Neuronal stem cell (in vitro differentiated cells): ENCODE measurements around the gene DCLRE1A.
"Not testable (repeated sequence)": the region's sequence is repeated elsewhere in the genome, so short reads cannot be mapped to it uniquely, and the experiment has no call there.

Source experiments
- DNase-seq: peaks from one replicate; pipeline ENCODE4 v3.0.0-alpha.2; 2013; ENCODE audit warnings: low spot score
- H2AFZ ChIP-seq: one replicate; pipeline ENCODE4 v1.6.1; 2013; ENCODE audit warnings: mild to moderate bottlenecking, low read length, inconsistent platforms
- H2AK5ac ChIP-seq: 2 replicates; pipeline ENCODE4 v1.6.1; 2013; ENCODE audit warnings: low read depth, mild to moderate bottlenecking, inconsistent platforms, low read length, moderate library complexity, mixed read lengths
- H2BK120ac ChIP-seq: 2 replicates; pipeline ENCODE4 v1.6.1; 2013; ENCODE audit warnings: low read depth, mild to moderate bottlenecking, inconsistent platforms, low read length, moderate library complexity, mixed read lengths
- H2BK12ac ChIP-seq: one replicate; pipeline ENCODE4 v1.6.1; 2013; ENCODE audit warnings: low read length, inconsistent platforms
- H2BK15ac ChIP-seq: 2 replicates; pipeline ENCODE4 v1.6.1; 2013; ENCODE audit warnings: mild to moderate bottlenecking, low read length, inconsistent platforms, mixed read lengths
- H2BK5ac ChIP-seq: one replicate; pipeline ENCODE4 v1.6.1; 2013; ENCODE audit warnings: inconsistent platforms, mild to moderate bottlenecking, low read length, moderate library complexity
- H3K14ac ChIP-seq: one replicate; pipeline ENCODE4 v1.6.1; 2013; ENCODE audit warnings: low read length, inconsistent platforms
- H3K18ac ChIP-seq: 2 replicates; pipeline ENCODE4 v1.6.1; 2013; ENCODE audit warnings: low read length, inconsistent platforms
- H3K23ac ChIP-seq: 2 replicates; pipeline ENCODE4 v1.6.1; 2013; ENCODE audit warnings: low read depth, mild to moderate bottlenecking, mixed read lengths, low read length, inconsistent platforms; ENCODE audit not compliant: poor library complexity
- H3K27ac ChIP-seq: replicated peaks from 3 replicates; pipeline ENCODE4 v1.5.1; 2013; ENCODE audit warnings: low read length, inconsistent platforms
- H3K27me3 ChIP-seq, 3 experiments: 2 replicates each; pipeline ENCODE4 v1.6.1; 2013; ENCODE audit warnings: low read length in 3 of 3, mild to moderate bottlenecking in 2 of 3, inconsistent platforms in 1 of 3, low read depth in 1 of 3, mixed read lengths in 1 of 3, moderate library complexity in 1 of 3; ENCODE audit not compliant: control insufficient read depth in 3 of 3, insufficient read depth in 3 of 3
- H3K36me3 ChIP-seq, 2 donors: replicated peaks in 1 of 2; 2 replicates each; pipeline ENCODE4 v1.6.1; 2013; ENCODE audit warnings: low read length in 2 of 2; ENCODE audit not compliant: control insufficient read depth in 2 of 2, insufficient read depth in 2 of 2
- H3K4ac ChIP-seq: 2 replicates; pipeline ENCODE4 v1.6.1; 2013; ENCODE audit warnings: inconsistent platforms, mild to moderate bottlenecking, low read length, moderate library complexity
- H3K4me1 ChIP-seq, 2 donors: 1 replicate in 1 of 2; 2 replicates in 1 of 2; pipeline ENCODE4 v1.6.1; 2013; ENCODE audit warnings: low read length in 2 of 2, low read depth in 1 of 2; ENCODE audit not compliant: control insufficient read depth in 2 of 2, insufficient read depth in 1 of 2
- H3K4me2 ChIP-seq: one replicate; pipeline ENCODE4 v1.6.1; 2013; ENCODE audit warnings: mild to moderate bottlenecking, low read length, inconsistent platforms; ENCODE audit not compliant: insufficient read depth, poor library complexity, severe bottlenecking
- H3K4me3 ChIP-seq, 2 donors: 2 replicates each; pipeline ENCODE4 v1.5.1; 2013; ENCODE audit warnings: low read length in 2 of 2, mild to moderate bottlenecking in 2 of 2, inconsistent platforms in 1 of 2, moderate library complexity in 1 of 2
- H3K79me1 ChIP-seq: one replicate; pipeline ENCODE4 v1.6.1; 2013; ENCODE audit warnings: low read depth, mild to moderate bottlenecking, inconsistent platforms, low read length, moderate library complexity
- H3K9ac ChIP-seq: one replicate; pipeline ENCODE4 v1.6.1; 2013; ENCODE audit warnings: mild to moderate bottlenecking, low read depth, low read length, inconsistent platforms; ENCODE audit not compliant: poor library complexity
- H3K9me3 ChIP-seq, 2 donors: replicated peaks in 1 of 2; 2 replicates each; pipeline versions ENCODE3 to v1.6.1; 2013; ENCODE audit warnings: low read length in 2 of 2, mild to moderate bottlenecking in 2 of 2, inconsistent platforms in 1 of 2, low read depth in 1 of 2, mixed read lengths in 1 of 2, moderate library complexity in 1 of 2; ENCODE audit not compliant: control insufficient read depth in 2 of 2, insufficient read depth in 1 of 2
- H4K8ac ChIP-seq: one replicate; pipeline ENCODE4 v1.6.1; 2013; ENCODE audit warnings: low read depth, mild to moderate bottlenecking, inconsistent platforms, low read length, moderate library complexity
- H4K91ac ChIP-seq: one replicate; pipeline ENCODE4 v1.6.1; 2013; ENCODE audit warnings: low read length, low read depth, mild to moderate bottlenecking, inconsistent platforms; ENCODE audit not compliant: poor library complexity
- WGBS, 2 donors: extraction: QIAGEN DNeasy Blood & Tissue Kit; methylation state at CpG; one replicate each; pipeline ENCODE4 v1.1.7; 2013; ENCODE audit warnings: missing lambda C conversion rate in 2 of 2, mixed read lengths in 1 of 2; ENCODE audit not compliant: insufficient read length in 2 of 2, insufficient replicate concordance in 1 of 2; ENCODE audit errors: extremely low coverage in 2 of 2; 5-methylcytosine and 5-hydroxymethylcytosine counted together

DCLRE1A gene

DNA sequence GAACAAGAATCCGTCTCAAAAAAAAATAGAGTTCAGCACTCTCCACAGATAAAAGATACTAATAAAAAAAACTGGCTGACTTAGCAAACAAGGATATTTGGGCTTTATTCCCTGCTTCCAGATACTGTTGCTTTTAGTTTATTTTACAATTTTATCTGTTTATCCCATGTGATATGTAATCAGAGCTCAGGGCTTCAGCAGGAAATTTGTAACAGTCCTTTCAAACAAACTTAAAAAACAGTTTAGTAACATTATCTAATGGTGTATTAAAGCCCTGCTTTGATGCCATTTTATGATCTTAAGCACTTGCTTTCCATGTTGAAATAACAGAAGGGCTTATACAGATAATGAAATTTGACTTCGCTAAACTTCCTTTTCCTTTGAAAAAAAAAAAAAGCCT, 28.1 kb downstream of the DCLRE1A start:
- Histone ChIP-seq H3K9ac (no peak overlapping the region), H3K36me3 (no peaks in the 10 kb centered on the region), H2BK120ac (no peak overlapping the region), H3K27ac (no peak overlapping the region), H3K27me3 (peaks cover 0 to 3% (median 0%) of the 10 kb centered on the region in 3 experiments), H2AK5ac (no peak overlapping the region), H4K8ac (no peak overlapping the region), H3K79me1 (no peaks in the 10 kb centered on the region), H3K14ac (no peak overlapping the region), H4K91ac (no peak overlapping the region), H3K9me3 (peaks cover 0 to 3% of the 10 kb centered on the region in 2 donors), H2BK12ac (no peak overlapping the region), H2BK5ac (no peak overlapping the region), H3K4me3 (no peak overlapping the region), H3K4me1 (no peaks in the 10 kb centered on the region), H3K4ac (no peak overlapping the region), H3K4me2 (no peak overlapping the region), H3K23ac (no peak overlapping the region), H3K18ac (no peak overlapping the region), H2AFZ (no peak overlapping the region), H2BK15ac (no peak overlapping the region)
- DNase-seq = no peak
- WGBS, 2 donors = no CpG with 5 or more reads among the region's 2 CpGs

DNA sequence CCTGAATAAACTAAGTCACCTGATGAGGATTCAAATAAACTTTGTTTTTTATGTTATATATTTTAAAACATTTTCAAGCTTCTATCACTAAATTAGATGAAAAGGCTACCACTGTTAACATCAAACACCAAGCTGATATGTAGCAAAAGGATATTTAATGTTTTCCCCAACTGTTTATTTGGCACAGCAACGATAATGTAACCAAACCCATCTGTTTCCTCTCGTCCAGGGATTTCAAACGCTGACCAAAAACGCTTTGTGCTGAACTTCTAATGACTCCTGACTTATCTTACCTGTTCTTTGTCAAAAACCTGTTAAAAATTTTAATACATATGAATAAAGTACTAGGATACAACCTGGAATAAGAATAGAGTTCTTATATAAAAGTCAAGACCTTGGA, 30.5 kb downstream of the DCLRE1A start:
- Histone ChIP-seq H2AFZ (no peak overlapping the region), H2BK5ac (no peak overlapping the region), H3K9ac (no peak overlapping the region), H3K4ac (no peak overlapping the region), H3K27ac (no peak overlapping the region), H3K4me1 (no peaks in the 10 kb centered on the region), H2BK120ac (no peak overlapping the region), H3K4me2 (no peak overlapping the region), H3K4me3 (no peak overlapping the region), H3K18ac (no peak overlapping the region), H3K9me3 (peaks cover 0 to 3% of the 10 kb centered on the region in 2 donors), H3K23ac (no peak overlapping the region), H4K91ac (no peak overlapping the region), H2BK12ac (no peak overlapping the region), H3K14ac (no peak overlapping the region), H3K27me3 (peaks cover 0 to 3% (median 0%) of the 10 kb centered on the region in 3 experiments), H4K8ac (no peak overlapping the region), H2AK5ac (no peak overlapping the region), H2BK15ac (no peak overlapping the region), H3K36me3 (no peaks in the 10 kb centered on the region), H3K79me1 (no peaks in the 10 kb centered on the region)
- WGBS, 2 donors = no CpG with 5 or more reads among the region's 4 CpGs
- DNase-seq = no peak

DNA sequence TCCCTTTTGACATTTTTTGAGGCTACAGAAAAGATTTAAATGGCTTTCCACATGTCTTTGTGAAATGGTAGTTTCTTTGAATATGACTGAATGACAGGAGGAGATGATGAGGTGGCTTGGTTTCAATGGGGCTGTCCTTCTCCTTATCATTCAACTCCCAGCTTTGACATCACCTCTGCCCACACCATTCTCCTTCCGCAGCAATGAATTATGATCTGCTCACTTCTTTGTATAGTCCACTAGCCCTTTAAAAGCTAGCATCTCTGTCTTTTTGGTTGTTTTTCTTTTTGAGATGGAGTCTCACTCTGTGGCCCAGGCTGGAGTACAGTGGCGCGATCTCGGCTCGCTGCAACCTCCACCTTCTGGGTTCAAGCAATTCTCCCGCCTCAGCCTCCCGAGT, 31.7 kb downstream of the DCLRE1A start:
- H3K36me3 ChIP-seq = no peaks in the 10 kb centered on the region
- H3K79me1 ChIP-seq = no peaks in the 10 kb centered on the region
- no CpG with 5 or more reads among the region's 7 CpGs for WGBS, 2 donors

DNA sequence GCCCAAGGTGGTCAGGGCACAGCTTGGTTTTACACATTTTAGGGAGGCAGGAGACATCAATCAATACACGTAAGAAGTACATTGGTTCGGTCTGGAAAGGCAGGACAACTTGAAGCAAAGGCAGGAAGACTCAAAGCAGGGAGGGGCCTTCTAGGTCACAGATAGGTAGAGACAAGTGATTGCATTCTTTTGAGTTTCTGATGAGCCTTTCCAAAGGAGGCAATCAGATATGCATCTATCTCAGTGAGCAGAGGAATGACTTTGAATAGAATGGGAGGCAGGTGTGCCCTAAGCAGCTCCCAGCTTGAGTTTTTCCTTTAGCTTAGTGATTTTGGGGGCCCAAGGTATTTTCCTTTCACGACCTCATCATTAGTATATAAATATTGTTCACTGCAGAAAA, 32.6 kb downstream of the DCLRE1A start:
- H2BK5ac ChIP-seq, H3K23ac ChIP-seq, H2BK15ac ChIP-seq, H3K79me1 ChIP-seq, H4K8ac ChIP-seq, H3K4me3 ChIP-seq, H3K27ac ChIP-seq, H3K4me1 ChIP-seq, H3K36me3 ChIP-seq, H3K14ac ChIP-seq, H3K9ac ChIP-seq, H2AFZ ChIP-seq, H3K4ac ChIP-seq, H4K91ac ChIP-seq, H3K18ac ChIP-seq, H3K27me3 ChIP-seq, H2BK12ac ChIP-seq, H2BK120ac ChIP-seq, H3K9me3 ChIP-seq, H3K4me2 ChIP-seq, H2AK5ac ChIP-seq, DNase-seq: not testable (repeated sequence)
- WGBS, 2 donors = no CpG with 5 or more reads among the region's 3 CpGs

More for the DNA sequence above, 31.7 kb downstream of the DCLRE1A start:
- Histone ChIP-seq H3K4me2 (no peak overlapping the region), H3K27ac (no peak overlapping the region), H2BK5ac (no peak overlapping the region), H3K27me3 (peaks cover 0 to 2% (median 0%) of the 10 kb centered on the region in 3 experiments), H2AFZ (no peak overlapping the region), H3K4me1 (no peaks in the 10 kb centered on the region), H3K4ac (no peak overlapping the region), H2BK15ac (no peak overlapping the region), H4K8ac (no peak overlapping the region), H3K14ac (no peak overlapping the region), H2BK12ac (no peak overlapping the region), H3K18ac (no peak overlapping the region), H3K9ac (no peak overlapping the region), H2AK5ac (no peak overlapping the region), H2BK120ac (no peak overlapping the region), H3K9me3 (no peaks in the 10 kb centered on the region), H3K4me3 (no peak overlapping the region), H4K91ac (no peak overlapping the region), H3K23ac (no peak overlapping the region)
- DNase-seq = no peak
